Upper lobe of left lung (tissue), 4 donors: ENCODE data around the gene CLCA1.

Experiments
- CTCF ChIP-seq, 6 experiments: fragments of 450-650 bp in 4 of 6; fragments of 200-600 bp in 2 of 6; sonication (generic) in 2 of 6; IDR thresholded peaks; one replicate each; pipeline ENCODE4 v1.5.1; 2016 to 2019; ENCODE audit warnings: antibody characterized with exemption in 6 of 6
- EP300 ChIP-seq, 4 donors: sonication (generic); formaldehyde crosslinking; IDR thresholded peaks; one replicate each; pipeline ENCODE4 v1.5.1; 2017; ENCODE audit warnings: antibody characterized with exemption in 4 of 4, control low read depth in 2 of 4

DNA sequence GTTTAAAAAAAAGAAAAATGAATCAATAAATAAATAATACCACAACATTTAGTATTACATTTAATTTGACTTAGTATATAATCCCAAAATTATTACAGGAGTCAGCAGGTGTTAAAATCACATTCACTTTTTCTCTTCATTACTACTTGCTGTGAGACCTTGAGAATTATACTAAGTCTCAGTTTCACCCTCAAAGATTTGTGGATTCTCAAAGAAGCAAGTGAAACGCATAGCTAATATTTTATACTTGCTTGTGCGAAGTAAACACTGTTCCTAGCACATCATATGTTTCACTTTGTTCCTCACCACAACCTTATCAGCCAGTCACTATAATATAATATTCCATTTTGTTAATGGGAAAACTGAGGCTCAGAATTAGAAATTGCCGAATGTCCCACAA is 4.0 kb downstream of the CLCA1 start:
- TF ChIP-seq CTCF (IDR thresholded peaks at IDR 0.05): no peak
- no peak for TF ChIP-seq EP300 (IDR thresholded peaks at IDR 0.05)
